HG03175 (cell line): ENCODE measurements around the gene BBOX1.
"Not testable (repeated sequence)": the region's sequence is repeated elsewhere in the genome, so short reads cannot be mapped to it uniquely, and the experiment has no call there.

Experiments used
- ATAC-seq: cut with Tn5 transposase; IDR thresholded peaks from one replicate; pipeline ENCODE4 v1.9.1; 2021; ENCODE audit warnings: mild to moderate bottlenecking, moderate library complexity; ENCODE audit not compliant: unreplicated experiment

BBOX1 gene

DNA sequence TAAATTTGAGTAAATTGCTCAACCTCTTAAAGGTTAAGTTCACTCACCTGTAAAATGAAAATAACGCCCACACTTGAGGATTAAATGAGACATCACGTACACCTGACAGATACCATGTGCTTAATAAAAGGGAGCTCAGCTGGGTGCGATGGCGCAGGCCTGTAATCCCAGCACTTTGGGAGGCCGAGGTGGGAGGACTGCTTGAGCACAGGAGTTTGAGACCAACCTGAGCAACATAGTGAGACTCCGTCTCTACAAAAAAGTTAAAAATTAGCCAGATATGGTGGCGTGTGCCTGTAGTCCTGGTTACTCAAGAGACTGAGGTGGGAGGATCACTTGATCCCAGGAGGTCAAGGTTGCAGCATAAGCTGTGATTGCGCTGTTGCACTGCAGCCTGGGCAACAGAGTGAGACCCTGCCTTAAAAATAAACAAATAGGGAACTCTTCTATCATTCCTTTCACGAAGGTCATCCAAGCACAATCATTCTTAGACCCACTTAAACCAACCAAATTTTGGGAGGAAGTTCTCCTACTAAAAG is 134.1 kb downstream of the BBOX1 start:
- no peak for ATAC-seq

GRCh38 chr11:27175562-27175961 is 134.9 kb downstream of the BBOX1 start:
- not testable (repeated sequence) for ATAC-seq
